HG02884 (cell line): ENCODE data around the gene HEG1.

Experiments
- ATAC-seq: cut with Tn5 transposase; IDR thresholded peaks from one replicate; pipeline ENCODE4 v1.9.1; 2021; ENCODE audit warnings: mild to moderate bottlenecking, moderate library complexity; ENCODE audit not compliant: unreplicated experiment

The HEG1 gene

DNA sequence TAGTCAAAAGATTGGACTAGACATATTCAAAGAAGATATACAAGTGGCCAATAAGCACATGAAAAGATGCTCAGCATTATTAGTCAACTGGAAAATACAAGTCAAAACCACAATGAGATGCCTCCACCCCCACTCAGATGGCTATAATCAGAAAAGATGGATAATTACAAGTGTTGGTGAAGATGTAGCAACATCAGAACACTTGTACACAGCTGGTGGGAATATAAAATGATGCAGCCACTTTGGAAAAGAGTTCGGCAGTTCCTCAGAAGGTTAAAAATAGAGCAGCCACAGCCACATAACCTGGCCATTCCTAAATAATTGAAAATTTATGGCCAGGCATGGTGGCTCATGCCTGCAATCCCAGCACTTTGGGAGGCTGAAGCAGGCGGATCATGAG, 38.4 kb downstream of the HEG1 start:
- no peak for ATAC-seq

DNA sequence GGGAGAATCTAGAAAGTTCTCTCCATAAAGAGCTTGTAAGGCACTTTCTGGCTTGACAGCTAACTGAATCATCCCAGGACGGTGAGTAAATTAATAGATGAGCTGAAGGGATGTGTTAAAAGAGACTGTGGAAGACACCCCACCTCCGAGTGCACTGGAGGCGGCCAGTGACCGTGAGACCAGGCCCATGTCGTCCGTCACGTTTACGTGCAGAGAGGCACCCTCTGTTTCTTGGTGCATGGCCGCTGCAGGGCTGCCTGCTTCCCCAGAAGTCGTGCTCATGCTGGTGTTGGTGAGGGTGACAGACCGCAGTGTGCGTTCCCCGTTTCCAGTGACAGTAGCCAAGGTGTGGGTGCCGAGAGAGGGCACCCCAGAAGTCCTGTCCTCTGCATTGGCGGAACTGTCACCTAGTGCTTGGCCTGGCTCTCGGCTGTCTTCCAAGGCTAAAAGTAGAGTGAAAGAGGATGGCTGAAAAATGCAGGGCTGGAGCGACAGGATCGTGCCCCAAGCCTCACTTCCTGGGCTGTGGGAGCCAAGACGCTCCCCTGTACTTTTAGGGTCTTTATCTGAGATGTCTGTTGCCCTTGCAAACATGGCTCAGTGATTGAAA, 41.1 kb downstream of the HEG1 start:
- ATAC-seq, result no peak

GRCh38 chr3:125013095-125013494, 42.7 kb downstream of the HEG1 start:
- ATAC-seq, result no peak

DNA sequence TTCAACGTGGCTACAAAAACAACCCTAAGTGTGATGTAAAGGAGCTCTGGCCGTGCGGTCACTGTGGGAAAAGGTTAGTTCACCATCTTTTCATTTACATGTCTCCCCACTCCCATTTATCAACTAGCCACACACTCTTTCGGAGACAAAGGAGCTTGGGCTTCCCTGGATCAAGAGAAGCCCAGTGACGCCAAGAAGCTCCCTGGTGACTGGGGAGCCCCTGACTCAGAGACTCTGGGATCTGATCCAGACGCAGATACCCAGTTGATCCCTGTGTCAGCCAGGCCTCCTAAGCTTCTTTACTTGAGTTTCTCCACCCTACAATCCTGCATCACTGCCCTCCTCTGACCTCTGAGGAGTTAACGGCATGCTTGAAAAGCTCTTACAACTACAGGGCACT, 43.9 kb downstream of the HEG1 start:
- ATAC-seq, result no peak

GRCh38 chr3:125010393-125010792, 45.4 kb downstream of the HEG1 start:
- no peak for ATAC-seq

DNA sequence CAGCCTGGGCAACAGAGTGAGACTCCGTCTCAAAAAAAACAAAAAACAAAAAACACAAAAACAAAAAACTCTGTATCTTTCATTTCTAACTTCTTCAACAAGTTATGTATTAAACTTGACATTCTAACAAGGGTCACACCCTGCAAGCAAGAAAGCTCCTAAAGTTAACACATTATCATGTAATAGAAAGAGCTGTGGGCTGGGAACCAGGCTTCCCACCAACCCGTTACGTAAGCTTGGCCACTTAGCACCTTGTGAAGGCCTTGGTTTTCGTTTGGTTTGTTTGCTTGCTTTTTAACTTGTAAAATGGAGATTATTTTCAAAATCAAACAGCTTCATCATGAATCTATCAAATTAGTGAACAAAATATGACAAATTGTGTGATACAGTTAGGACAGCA, 47.0 kb downstream of the HEG1 start:
- ATAC-seq, result no peak

DNA sequence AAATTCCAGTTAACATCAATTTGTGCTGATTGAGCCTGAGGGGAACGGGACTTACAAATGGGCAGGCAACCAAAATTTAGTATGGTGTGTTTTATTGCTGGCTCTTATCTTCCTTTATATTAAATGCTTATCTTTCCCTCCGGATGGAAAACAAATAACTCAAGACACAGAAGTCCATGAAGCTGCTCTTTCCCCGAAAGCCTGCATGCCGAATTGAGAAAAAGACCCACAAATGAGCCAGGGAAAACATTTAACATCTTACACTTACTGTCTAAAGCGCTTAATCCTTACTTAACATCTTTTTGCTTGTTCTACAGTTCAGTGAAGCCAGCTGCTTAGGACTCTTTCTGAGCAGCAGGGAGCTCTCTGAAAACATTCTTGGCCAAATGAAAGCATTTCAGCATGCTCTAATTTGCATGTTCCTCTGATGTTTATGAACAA, 49.5 kb downstream of the HEG1 start:
- no peak for ATAC-seq

GRCh38 chr3:125005676-125006075, 50.1 kb downstream of the HEG1 start:
- ATAC-seq, result no peak

DNA sequence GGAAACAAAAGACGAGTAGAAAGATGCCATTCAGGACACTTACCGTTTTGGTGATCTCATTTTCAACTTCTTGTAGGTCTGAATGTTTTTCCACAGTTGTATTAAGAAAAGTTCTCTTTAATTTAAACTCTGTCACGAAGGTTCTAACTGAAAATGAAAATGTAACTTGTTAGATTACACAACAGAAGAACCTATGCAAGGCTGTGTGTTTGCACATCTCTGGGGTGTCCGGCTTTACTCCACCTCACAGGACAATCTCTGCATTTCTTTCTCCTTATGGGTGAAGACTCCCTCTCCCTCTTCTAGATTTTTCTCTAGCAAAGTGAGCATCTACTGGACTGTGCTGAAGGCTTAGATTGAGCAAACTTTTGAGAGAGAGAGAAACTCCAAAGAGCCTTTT, 50.6 kb downstream of the HEG1 start:
- ATAC-seq, result no peak

DNA sequence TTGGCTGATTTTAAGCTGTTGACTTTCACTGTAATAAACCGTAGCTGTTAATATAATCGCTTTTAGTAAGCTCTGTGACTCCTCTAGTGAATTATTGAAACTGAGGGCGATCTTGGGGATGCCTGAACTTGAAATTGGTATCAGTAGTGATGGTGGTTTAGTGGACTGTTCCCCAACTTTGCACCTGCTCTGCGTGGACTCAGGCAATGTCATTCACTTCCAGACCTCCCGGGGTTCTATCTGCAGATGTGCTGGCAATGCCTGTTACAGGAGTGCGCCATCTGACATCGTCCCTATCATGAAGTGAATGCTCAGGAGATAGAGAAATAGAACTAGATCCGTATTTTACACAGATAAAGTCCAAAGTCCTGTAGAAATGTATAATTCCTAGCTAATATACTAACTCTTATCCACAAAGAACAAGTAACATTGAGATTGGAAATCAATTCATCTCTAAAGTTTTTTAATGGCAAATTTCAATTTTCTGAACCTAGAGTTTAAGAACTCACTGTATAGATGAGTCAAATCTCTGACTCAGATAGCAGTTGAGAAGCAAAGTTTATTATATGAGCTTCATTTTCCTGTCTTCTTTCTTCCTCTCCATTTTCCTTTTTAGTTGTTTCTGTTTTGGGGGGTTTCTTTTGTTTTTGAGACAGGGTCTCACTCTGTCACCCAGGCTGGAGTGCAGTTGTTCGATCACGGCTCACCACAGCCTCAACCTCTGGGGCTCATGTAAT, 51.8 kb downstream of the HEG1 start:
- ATAC-seq, result no peak

GRCh38 chr3:125003369-125003853, 52.4 kb downstream of the HEG1 start:
- no peak for ATAC-seq

GRCh38 chr3:125002414-125003368, 53.1 kb downstream of the HEG1 start:
- ATAC-seq, result no peak

- no peak for ATAC-seq
Observed at GRCh38 chr3:125001557-125002413, 54.0 kb downstream of the HEG1 start.

- ATAC-seq, result no peak
Observed at GRCh38 chr3:125000661-125001060, 55.1 kb downstream of the HEG1 start.

DNA sequence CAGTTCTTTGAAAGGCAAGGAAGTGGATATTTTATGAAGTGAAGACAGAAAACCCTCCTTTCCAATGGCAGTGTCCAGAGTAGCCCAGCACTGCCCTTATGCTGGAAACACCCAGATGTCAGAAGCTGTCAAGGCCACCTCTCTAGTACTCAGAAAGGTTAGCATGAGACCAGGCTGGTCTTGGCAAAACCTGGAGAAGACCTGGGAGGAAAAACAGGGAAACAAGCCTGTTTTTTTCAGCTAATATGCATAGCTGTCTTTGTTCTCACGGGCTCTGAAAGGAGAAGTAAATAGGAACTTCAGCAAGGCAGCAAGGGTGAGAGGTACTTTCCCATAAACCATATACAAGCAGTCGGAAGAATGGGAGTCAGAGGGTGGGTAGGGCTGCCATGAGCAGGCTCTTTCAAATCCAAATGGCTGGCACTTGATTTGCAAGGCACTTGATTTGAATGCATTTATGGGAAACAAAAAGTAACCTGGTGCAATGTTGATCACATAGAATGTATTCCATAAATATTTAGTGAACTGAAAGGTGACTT, 55.8 kb downstream of the HEG1 start:
- ATAC-seq, result no peak

- no peak for ATAC-seq
Observed at GRCh38 chr3:124999317-124999716, 56.5 kb downstream of the HEG1 start.

DNA sequence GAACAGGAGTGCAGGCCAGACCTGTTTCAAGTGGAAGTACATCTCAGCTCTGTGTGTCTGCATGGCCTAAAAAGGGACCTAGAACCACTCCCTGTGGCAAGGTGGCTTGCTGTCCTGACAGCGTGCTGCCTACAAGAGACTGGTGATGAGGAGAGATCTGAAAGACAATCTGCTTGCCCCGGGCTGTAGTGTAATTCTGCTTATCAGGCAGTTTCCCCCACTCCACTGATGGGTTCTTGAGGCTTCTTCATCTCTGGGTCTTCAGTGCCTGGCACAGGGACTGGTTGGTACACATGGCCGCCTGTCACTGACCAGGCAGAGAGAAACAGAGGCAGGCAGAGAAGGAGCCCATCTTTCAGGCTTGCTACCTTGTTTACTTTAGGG, 57.6 kb downstream of the HEG1 start:
- ATAC-seq, result no peak

GRCh38 chr3:124997303-124998246, 58.2 kb downstream of the HEG1 start:
- no peak for ATAC-seq

DNA sequence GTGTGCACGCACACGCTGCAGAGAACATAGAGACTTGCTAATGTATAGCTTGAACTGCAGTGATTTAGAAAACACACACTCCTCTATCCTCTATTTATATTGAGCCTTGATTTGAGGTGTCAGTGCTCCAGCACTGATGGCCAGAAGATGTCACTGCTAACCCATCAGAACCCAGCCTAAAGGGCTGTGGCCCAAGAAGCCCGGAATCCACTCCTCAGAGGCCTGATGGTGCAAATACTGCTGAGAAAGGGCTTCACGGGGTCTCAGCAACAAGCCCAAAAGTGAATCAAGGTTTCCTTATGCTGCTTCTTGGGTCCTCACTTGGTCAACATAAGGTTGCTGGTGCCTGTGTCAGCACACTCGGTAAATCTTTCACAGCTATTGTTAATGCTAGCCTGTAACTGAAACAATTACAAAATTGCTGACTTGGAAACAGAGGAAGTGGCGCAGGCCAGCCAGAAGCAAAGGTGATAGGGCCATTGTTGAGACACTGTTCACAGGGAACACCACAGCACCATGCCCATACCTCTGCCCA, 60.3 kb downstream of the HEG1 start:
- no peak for ATAC-seq
